Fibroblast of peridontal ligament (primary cell): ENCODE results near the gene P2RY8.
"Not testable (repeated sequence)": the region's sequence is repeated elsewhere in the genome, so short reads cannot be mapped to it uniquely, and the experiment has no call there.

ENCODE experiments used
- DNase-seq: peaks from one replicate; pipeline ENCODE4 v3.0.0-alpha.2; 2010; ENCODE audit errors: extremely low read depth

The P2RY8 gene

DNA sequence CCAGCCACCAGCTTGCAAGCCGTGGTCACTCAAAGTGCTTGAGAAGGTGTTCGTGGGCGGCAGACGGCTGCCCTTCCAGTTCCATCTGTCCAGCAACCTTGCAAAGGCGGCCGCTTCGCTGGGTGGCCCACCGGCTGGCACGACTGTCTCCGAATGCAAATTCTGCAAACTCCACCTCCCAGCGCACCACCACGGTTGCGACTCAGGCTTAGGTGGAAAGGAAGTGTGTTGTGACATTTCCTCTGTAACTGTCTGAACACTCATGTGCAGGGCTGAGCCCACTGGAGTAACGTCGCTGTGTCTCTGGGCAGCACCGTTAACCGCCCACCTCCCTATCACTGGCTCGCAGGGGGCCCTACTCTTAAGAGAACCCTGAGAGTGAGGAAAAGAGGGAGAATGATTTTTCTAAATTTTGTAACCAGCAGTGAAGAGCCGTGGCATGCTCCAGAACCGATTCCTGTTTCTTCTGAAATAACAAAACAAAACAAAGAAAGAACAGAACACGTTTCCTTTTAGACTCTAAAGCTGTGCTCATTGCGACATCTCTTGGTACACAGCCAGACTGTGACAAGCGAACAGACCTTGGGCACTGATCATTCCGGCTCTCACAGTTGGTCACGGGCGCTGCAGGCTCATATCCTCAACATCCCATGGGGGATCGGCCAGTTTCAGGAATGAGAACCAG, at the start of gene P2RY8:
P2RY8 (minus strand) TSS at position 155 of the 685 bp plus-strand sequence. CDS start 70,627 bp downstream, outside the sequence.
- no peak for DNase-seq

GRCh38 chrX:1584237-1585011, 47.4 kb upstream of the P2RY8 start:
- no peak for DNase-seq

GRCh38 chrX:1582686-1583437, 45.9 kb upstream of the P2RY8 start:
- no peak for DNase-seq

- no peak for DNase-seq
Measured at GRCh38 chrX:1581132-1581531, 44.1 kb upstream of the P2RY8 start.

- no peak for DNase-seq
Measured at GRCh38 chrX:1578511-1579173, 41.7 kb upstream of the P2RY8 start.

DNA sequence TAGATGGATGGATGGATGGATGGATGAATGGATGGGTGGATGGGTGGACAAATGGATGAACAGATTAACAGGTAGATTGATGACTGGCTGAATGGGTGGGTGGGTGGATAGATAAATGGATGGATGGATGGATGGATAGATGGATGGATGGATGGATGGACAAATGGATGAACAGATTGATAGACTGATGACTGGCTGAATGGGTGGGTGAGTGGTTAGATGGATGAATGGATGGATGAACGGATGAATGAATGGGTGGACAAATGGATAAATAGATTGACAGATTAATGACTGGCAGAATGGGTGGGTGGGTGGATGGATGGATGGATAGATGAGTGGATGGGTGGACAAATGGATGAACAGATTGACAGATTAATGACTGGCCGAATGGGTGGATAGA, 40.9 kb upstream of the P2RY8 start:
- DNase-seq = no peak

- DNase-seq = no peak
Measured at GRCh38 chrX:1576201-1576992, 39.4 kb upstream of the P2RY8 start.

DNA sequence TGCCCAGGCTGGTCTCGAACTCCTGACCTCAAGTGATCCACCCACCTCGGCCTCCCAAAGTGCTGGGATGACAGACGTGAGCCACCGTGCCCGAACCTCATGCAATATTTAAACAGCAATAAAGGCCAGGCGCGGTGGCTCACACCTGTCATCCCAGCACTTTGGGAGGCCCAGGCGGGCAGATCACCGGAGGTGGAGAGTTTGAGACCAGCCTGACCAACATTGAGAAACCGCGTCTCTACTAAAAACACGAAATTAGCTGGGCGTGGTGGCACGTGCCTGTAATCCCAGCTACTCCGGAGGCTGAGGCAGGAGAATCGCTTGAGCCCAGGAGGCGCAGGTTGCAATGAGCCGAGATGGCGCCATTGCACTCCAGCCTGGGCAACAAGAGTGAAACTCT, 37.2 kb upstream of the P2RY8 start:
- DNase-seq = not testable (repeated sequence)

- no peak for DNase-seq
Measured at GRCh38 chrX:1564750-1565683, 28.0 kb upstream of the P2RY8 start.

- DNase-seq = not testable (repeated sequence)
Measured at GRCh38 chrX:1564077-1564476, 27.1 kb upstream of the P2RY8 start.

- no peak for DNase-seq
Measured at GRCh38 chrX:1561164-1561563, 24.2 kb upstream of the P2RY8 start.

GRCh38 chrX:1558761-1559468, 21.9 kb upstream of the P2RY8 start:
- no peak for DNase-seq

GRCh38 chrX:1557442-1557841, 20.5 kb upstream of the P2RY8 start:
- DNase-seq = not testable (repeated sequence)

DNA sequence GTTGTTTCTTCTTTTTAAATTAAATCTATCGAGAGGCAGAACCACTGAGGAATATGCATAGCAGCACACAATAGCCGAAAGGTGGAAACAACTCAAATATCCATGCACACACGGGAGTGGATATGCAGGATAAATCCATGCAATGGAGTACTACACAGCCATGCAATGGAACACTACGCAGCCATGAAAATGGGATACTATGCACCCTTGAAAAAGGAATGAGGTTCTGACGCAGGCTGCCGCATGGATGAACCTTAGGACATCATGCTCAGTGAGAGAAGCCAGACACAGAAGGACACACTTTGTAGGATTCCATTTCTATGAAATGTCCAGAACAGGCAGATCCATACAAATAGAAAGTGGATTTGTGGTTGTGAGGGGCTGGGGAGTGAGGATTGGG, 18.4 kb upstream of the P2RY8 start:
- DNase-seq = no peak

- DNase-seq = no peak
Measured at GRCh38 chrX:1554469-1555210, 17.7 kb upstream of the P2RY8 start.

- DNase-seq = no peak
Measured at GRCh38 chrX:1551959-1552546, 15.1 kb upstream of the P2RY8 start.

GRCh38 chrX:1546691-1547251, 9.8 kb upstream of the P2RY8 start:
- no peak for DNase-seq
